GM12873 (cell line): ENCODE measurements around the gene PCBP1.
A peak's percentile ranks its signal among the peaks of the same experiment; 100 is the strongest.

Source experiments
- CTCF ChIP-seq: IDR thresholded peaks from 2 replicates; pipeline ENCODE4 v1.5.1; 2012; ENCODE audit warnings: low read depth, mild to moderate bottlenecking, moderate library complexity, low read length, control low read depth; ENCODE audit not compliant: insufficient read depth; ENCODE audit errors: missing control alignments

The PCBP1 gene

DNA sequence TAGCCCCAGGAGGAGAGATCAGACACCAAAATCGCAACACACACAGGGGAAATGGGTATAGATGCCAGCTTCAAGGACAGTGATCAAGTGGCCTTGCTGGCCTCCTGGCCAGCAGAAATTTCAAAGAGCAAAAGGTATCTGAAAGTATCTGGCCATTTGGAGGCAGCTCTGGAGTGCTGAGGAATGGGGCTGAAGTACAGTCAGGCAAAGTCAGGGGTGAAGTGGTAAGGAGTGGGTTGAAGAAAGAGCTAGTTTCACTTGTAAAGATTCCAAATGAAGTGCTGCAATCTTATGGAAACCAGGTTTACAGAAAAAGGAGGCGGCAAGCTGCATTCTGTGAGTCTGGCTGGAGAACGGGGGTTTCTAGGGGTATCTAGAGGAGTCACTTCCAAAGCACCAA lies 19.2 kb upstream of the PCBP1 start:
- no peak for TF ChIP-seq CTCF

DNA sequence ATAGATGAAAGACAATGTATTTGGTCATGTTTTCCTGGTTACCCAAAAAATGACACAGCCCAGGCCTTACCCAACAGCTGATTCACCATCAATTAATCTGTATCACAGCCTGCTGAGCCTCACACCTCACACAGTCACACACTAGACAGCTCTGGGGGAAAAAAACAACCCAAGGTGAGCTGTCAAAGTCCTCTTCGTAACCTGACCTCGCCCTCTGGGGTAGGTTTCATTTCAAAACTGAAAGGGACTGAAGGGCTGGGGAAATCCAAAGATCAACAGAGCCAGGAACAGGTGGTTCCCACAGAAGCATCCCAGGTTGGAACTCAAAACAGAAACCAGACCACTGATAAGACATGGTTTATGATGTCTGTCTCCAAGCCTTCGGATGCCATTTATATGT lies 18.2 kb upstream of the PCBP1 start:
- no peak for TF ChIP-seq CTCF

GRCh38 chr2:70070542-70071268 lies 16.6 kb upstream of the PCBP1 start:
- TF ChIP-seq CTCF, result peak; percentile 91

DNA sequence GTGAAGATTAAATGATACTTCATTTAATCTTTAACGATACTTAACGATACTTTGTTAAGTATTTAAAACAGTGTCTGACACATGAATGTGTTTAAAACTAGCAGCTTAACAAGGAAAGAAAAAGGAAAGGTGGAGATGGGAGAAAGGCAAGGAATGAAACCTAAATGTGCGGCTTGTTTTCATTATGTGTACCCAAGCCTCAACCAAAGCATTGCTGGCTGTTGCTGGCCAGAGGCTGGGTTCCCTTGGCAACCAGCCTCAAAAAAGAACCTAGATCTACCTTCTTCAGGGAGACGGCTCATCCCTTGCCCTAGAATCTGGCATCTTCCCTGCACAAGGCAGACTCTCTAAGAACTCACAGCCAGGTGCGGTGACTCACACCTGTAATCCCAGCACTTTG lies 13.8 kb upstream of the PCBP1 start:
- TF ChIP-seq CTCF, result no peak

GRCh38 chr2:70078384-70078783 lies 8.9 kb upstream of the PCBP1 start:
- TF ChIP-seq CTCF, result no peak

DNA sequence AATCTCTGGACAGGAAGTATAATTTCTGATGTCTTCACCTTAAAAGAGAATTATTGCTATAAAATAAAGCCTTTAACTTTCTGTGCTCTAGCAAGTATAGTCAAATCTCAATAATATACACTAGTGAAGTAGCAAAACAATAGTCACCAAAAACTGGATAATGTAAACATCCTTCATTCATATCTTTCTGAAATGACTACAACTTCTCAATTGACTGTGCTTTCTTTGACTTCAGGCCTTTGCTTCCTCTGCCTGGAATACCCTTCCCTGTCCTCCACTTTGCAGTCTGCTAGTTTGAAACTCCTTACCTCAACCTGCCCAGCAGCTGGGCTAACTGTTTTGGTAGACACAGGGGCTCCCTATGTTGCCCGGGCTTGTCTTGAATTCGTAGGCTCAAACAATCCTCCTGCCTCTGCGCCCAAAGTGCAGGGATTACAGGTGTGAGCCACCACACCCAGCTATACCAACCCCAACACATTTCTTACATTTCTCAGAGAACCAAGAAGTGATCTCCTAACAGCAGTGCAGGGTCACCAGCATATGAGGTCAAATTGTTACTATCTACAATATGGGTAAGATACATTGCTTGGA lies 6.6 kb upstream of the PCBP1 start:
- no peak for TF ChIP-seq CTCF

GRCh38 chr2:70081221-70081620 lies 6.1 kb upstream of the PCBP1 start:
- TF ChIP-seq CTCF, result no peak
